Prostate gland (tissue), 2 donors: ENCODE results near the gene ASPA. TPM values are rescaled to one million over a fixed set of nuclear protein-coding genes. Genes with fewer than 3 reads are reported as not detected.
"Not testable (repeated sequence)": the region's sequence is repeated elsewhere in the genome, so short reads cannot be mapped to it uniquely, and the experiment has no call there.

Experiments used
- DNase-seq: peaks from one replicate; pipeline ENCODE4 v3.0.0-alpha.2; 2019; ENCODE audit warnings: low spot score
- H3K27ac ChIP-seq, 2 donors: fragments of 200-600 bp; sonication (generic); 2 replicates each; pipeline ENCODE4 v1.5.1; 2017 to 2019
- H3K27me3 ChIP-seq: fragments of 200-600 bp; sonication (generic); replicated peaks from 2 replicates; pipeline ENCODE4 v1.5.1; 2019; ENCODE audit not compliant: insufficient read depth
- H3K36me3 ChIP-seq, 2 donors: fragments of 200-600 bp; sonication (generic); 1 replicate in 1 of 2; 2 replicates in 1 of 2; pipeline versions ENCODE4 v1.5.1 to v1.8.1; 2017 to 2019
- H3K4me1 ChIP-seq: fragments of 200-600 bp; sonication (generic); replicated peaks from 2 replicates; pipeline ENCODE4 v1.5.1; 2019
- H3K4me3 ChIP-seq, 2 donors: fragments of 200-600 bp; sonication (generic); 2 replicates each; pipeline ENCODE4 v1.5.1; 2017 to 2019
- H3K9me3 ChIP-seq: fragments of 200-600 bp; sonication (generic); 2 replicates; pipeline ENCODE4 v1.5.1; 2017
- CTCF ChIP-seq, 4 experiments: fragments of 200-600 bp in 2 of 4; fragments of 450-650 bp in 2 of 4; sonication (generic) in 2 of 4; IDR thresholded peaks; 1 replicate in 3 of 4; 2 replicates in 1 of 4; pipeline ENCODE4 v1.5.1; 2016 to 2019; ENCODE audit warnings: antibody characterized with exemption in 4 of 4, mild to moderate bottlenecking in 2 of 4, moderate library complexity in 2 of 4
- POLR2A ChIP-seq: fragments of 450-650 bp; IDR thresholded peaks from one replicate; pipeline ENCODE4 v1.6.1; 2016; ENCODE audit warnings: antibody characterized with exemption, mild to moderate bottlenecking
- POLR2AphosphoS5 ChIP-seq: sonication (generic); formaldehyde crosslinking; IDR thresholded peaks from one replicate; pipeline ENCODE4 v1.6.1; 2017; ENCODE audit warnings: antibody characterized with exemption
- WGBS: methylation state at CpG from one replicate; pipeline ENCODE4 v1.1.5; 2018; 5-methylcytosine and 5-hydroxymethylcytosine counted together
- intact Hi-C: fragments of 100-400 bp; cut with DNase I; formaldehyde crosslinking; loops from one replicate; pipeline ENCODE4 v1.14.2; 2022
- total RNA-seq, 2 donors: library from RNA; depleted of rRNA; stranded (reverse); fragments of >200 nt; gene quantifications; one replicate each; pipeline ENCODE4 v1.1.0, GENCODE V29; 2016

The ASPA gene
- 1 to 10 TPM in 1 of 2 donors, under 1 TPM in 1; 0.46 to 3.5 TPM for total RNA-seq

- intact Hi-C loops, result no loop called here
- Histone ChIP-seq H3K4me1 (no peaks in the 10 kb centered on the region), H3K27ac (peak within 1 kb of the TSS in 1 of 2 donors; percentile 16), H3K4me3 (peak within 1 kb of the TSS; percentile 1 to 3), H3K36me3 (no peaks in the 10 kb centered on the region), H3K27me3 (no peaks in the 10 kb centered on the region), H3K9me3 (no peaks in the 10 kb centered on the region)
- 35% methylated on average over 7 of the region's 7 CpGs for WGBS
- TF ChIP-seq POLR2AphosphoS5 (no peak), POLR2A (no peak), CTCF (IDR thresholded peaks at IDR 0.05) (no peak)
- DNase-seq, result no peak
Observed at GRCh38 chr17:3475812-3476610, at the start of gene ASPA. Gene ASPA, plus strand, starts transcription at chr17:3475997. Its CDS starts 163 bp downstream, at chr17:3476160.

GRCh38 chr17:3433215-3433614 is 42.6 kb upstream of the ASPA start:
- intact Hi-C loops, DNase-seq: not testable (repeated sequence)
- 28% methylated on average over 7 of the region's 7 CpGs for WGBS

GRCh38 chr17:3433741-3434140 is 42.1 kb upstream of the ASPA start, which contains the start of gene OR1E2:
Gene OR1E2, minus strand, starts transcription at chr17:3433841. Its CDS starts 0 bp downstream, at chr17:3433841.
- Histone ChIP-seq H3K4me3 (no peak within 1 kb of the TSS), H3K4me1 (no peaks in the 10 kb centered on the region), H3K27ac (no peak within 1 kb of the TSS), H3K27me3 (no peaks in the 10 kb centered on the region), H3K9me3 (no peaks in the 10 kb centered on the region), H3K36me3 (no peaks in the 10 kb centered on the region)
- no peak for TF ChIP-seq CTCF (IDR thresholded peaks at IDR 0.05)
- TF ChIP-seq POLR2A, result no peak
- intact Hi-C loops, result no loop called here
- DNase-seq, result no peak
- 79% methylated on average over 3 of the region's 3 CpGs for WGBS

More at GRCh38 chr17:3433215-3433614, 42.6 kb upstream of the ASPA start:
- not testable (repeated sequence) for H3K27me3 ChIP-seq, H3K36me3 ChIP-seq, H3K4me1 ChIP-seq, H3K4me3 ChIP-seq, H3K9me3 ChIP-seq, H3K27ac ChIP-seq

GRCh38 chr17:3438368-3438767 is 37.4 kb upstream of the ASPA start:
- Histone ChIP-seq H3K9me3 (no peaks in the 10 kb centered on the region), H3K27ac (no peak overlapping the region), H3K36me3 (no peaks in the 10 kb centered on the region), H3K27me3 (no peaks in the 10 kb centered on the region), H3K4me1 (no peaks in the 10 kb centered on the region), H3K4me3 (no peak overlapping the region)
- no peak for DNase-seq
- TF ChIP-seq POLR2AphosphoS5, result no peak
- no peak for TF ChIP-seq CTCF (IDR thresholded peaks at IDR 0.05)
- TF ChIP-seq POLR2A, result no peak
- intact Hi-C loops, result no loop called here
- 53% methylated on average over 1 of the region's 1 CpG for WGBS

- DNase-seq, result no peak
- intact Hi-C loops, result no loop called here
- Histone ChIP-seq H3K9me3 (no peaks in the 10 kb centered on the region), H3K27me3 (no peaks in the 10 kb centered on the region), H3K4me1 (no peaks in the 10 kb centered on the region), H3K36me3 (no peaks in the 10 kb centered on the region), H3K27ac (no peak overlapping the region), H3K4me3 (no peak overlapping the region)
- WGBS, result 62% methylated on average over 2 of the region's 2 CpGs
- no peak for TF ChIP-seq POLR2AphosphoS5
Observed at GRCh38 chr17:3440451-3440850, 35.3 kb upstream of the ASPA start.

- H3K4me3 ChIP-seq, result no peak overlapping the region
- no peak for TF ChIP-seq POLR2AphosphoS5
- no peak for TF ChIP-seq CTCF (IDR thresholded peaks at IDR 0.05)
- no peak for TF ChIP-seq POLR2A
- intact Hi-C loops, result no loop called here
- DNase-seq, result no peak
- no peaks in the 10 kb centered on the region for H3K27me3 ChIP-seq
- no peaks in the 10 kb centered on the region for H3K4me1 ChIP-seq
- H3K36me3 ChIP-seq, result no peaks in the 10 kb centered on the region
- no peak overlapping the region for H3K27ac ChIP-seq
- 53% methylated on average over 2 of the region's 2 CpGs for WGBS
- H3K9me3 ChIP-seq, result no peaks in the 10 kb centered on the region
Observed at GRCh38 chr17:3447625-3448024, 28.2 kb upstream of the ASPA start.
